Peyer's patch (tissue), 4 donors: ENCODE results near the gene CCL5.

Experiments
- POLR2A ChIP-seq, 2 donors: fragments of 450-650 bp; IDR thresholded peaks; one replicate each; pipeline ENCODE4 v1.5.1; 2017; ENCODE audit warnings: antibody characterized with exemption in 2 of 2, mild to moderate bottlenecking in 2 of 2, moderate library complexity in 2 of 2
- TF ChIP-seq, protein P1 (sequence below), 6 experiments: fragments of 450-650 bp in 4 of 6; fragments of 200-600 bp in 2 of 6; sonication (generic) in 1 of 6; IDR thresholded peaks; one replicate each; pipeline ENCODE4 v1.5.1; 2017 to 2019; ENCODE audit warnings: antibody characterized with exemption in 6 of 6, mild to moderate bottlenecking in 3 of 6, moderate library complexity in 1 of 6

DNA sequence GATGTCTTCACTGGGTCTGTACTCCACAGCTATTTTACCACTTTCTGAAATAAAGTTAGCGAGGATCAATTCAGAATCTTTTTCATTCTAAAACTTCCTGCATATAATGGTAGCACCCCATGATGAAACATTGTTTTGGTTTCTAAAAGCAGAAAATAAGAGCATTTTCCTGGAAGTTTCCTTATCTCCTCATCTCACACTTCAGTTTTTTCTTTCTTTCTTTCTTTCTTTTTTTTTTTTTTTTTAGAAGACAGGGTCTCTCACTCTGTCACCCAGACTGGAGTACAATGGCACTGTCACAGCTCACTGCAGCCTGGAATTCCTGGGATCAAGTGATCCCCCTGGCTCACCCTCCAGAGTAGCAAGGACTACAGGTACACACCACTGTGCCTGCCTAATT lies 40.1 kb upstream of the CCL5 start:
- TF ChIP-seq, protein P1, sequence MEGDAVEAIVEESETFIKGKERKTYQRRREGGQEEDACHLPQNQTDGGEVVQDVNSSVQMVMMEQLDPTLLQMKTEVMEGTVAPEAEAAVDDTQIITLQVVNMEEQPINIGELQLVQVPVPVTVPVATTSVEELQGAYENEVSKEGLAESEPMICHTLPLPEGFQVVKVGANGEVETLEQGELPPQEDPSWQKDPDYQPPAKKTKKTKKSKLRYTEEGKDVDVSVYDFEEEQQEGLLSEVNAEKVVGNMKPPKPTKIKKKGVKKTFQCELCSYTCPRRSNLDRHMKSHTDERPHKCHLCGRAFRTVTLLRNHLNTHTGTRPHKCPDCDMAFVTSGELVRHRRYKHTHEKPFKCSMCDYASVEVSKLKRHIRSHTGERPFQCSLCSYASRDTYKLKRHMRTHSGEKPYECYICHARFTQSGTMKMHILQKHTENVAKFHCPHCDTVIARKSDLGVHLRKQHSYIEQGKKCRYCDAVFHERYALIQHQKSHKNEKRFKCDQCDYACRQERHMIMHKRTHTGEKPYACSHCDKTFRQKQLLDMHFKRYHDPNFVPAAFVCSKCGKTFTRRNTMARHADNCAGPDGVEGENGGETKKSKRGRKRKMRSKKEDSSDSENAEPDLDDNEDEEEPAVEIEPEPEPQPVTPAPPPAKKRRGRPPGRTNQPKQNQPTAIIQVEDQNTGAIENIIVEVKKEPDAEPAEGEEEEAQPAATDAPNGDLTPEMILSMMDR (IDR thresholded peaks at IDR 0.05), result no peak
- no peak for TF ChIP-seq POLR2A (IDR thresholded peaks at IDR 0.05)
